ENCODE data around the gene HIGD1B. TPM values are rescaled to one million over a fixed set of nuclear protein-coding genes. Genes with fewer than 3 reads are reported as not detected.

Gene HIGD1B
- total and polyA plus RNA-seq, 9 of the 15 experiments (the other 6 are each of a cell fraction or from before 2014, with no cell fraction given) = not detected

- no peak for TF ChIP-seq NCOA1 (IDR thresholded peaks at IDR 0.05; ENCODE audit: low read depth)
- no peak for TF ChIP-seq FUS (optimal IDR thresholded peaks at IDR 0.05; ENCODE audit: low read depth, low read length)
- no peak for TF ChIP-seq STAT6 (CRISPR knock-in tag; IDR thresholded peaks at IDR 0.05)
- TF ChIP-seq CHD4 (IDR thresholded peaks at IDR 0.05; ENCODE audit: insufficient read depth, insufficient replicate concordance, low read depth, low read length, poor library complexity, severe bottlenecking) = no peak
- TF ChIP-seq IRF9 (tag; IDR thresholded peaks at IDR 0.05) = no peak
- no peak for TF ChIP-seq CEBPZ (IDR thresholded peaks at IDR 0.05; ENCODE audit: borderline replicate concordance, low read depth, low read length)
- TF ChIP-seq SAP30 (IDR thresholded peaks at IDR 0.05; ENCODE audit: borderline replicate concordance, insufficient read depth, low read depth, low read length, poor library complexity, severe bottlenecking) = no peak
- no peak for TF ChIP-seq ZFPM2 (CRISPR knock-in tag; IDR thresholded peaks at IDR 0.05)
- TF ChIP-seq CUX1 (CRISPR knock-in tag; IDR thresholded peaks at IDR 0.05) = no peak
- TF ChIP-seq USF2 (CRISPR knock-in tag; IDR thresholded peaks at IDR 0.05) = no peak
Observed at GRCh38 chr17:44887016-44887415, 39.3 kb downstream of the HIGD1B start (continued).

All from K562 (cell line).